Medulla oblongata (tissue), 1 donor: ENCODE measurements around the gene RERE.

Source experiments
- DNase-seq: peaks from one replicate; pipeline ENCODE4 v3.0.0-alpha.2; 2015; ENCODE audit errors: extremely low spot score

Gene RERE

GRCh38 chr1:8365661-8366362 is 451.6 kb downstream of the RERE start:
- DNase-seq, result no peak

GRCh38 chr1:8364528-8365442 is 452.7 kb downstream of the RERE start:
- DNase-seq, result no peak

DNA sequence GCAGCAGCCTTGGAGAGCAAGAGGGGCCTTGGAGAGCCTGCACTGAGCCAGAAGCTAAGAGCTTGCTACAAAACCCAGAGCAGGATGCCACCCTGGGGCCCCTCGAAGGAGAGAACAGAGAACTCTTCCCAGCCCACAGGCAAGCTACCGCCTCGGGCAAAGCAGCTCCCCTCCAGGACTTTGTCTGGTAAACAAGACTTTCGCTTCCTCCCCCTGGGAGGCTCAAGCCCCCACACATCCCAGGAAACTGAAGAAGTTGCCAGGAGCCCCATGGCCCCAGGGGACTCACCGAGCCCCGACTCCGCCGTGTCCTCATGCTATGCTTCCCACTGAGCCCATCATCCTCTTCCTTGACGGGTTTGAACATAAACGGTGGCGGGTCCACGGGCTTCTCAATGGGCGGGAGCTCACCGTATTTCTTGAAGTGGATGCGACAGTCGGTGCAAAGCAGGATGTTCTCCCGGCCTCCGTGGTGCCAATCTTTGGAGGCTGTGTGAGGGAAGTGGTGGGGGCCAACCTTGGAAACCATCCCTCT is 453.6 kb downstream of the RERE start:
- no peak for DNase-seq

DNA sequence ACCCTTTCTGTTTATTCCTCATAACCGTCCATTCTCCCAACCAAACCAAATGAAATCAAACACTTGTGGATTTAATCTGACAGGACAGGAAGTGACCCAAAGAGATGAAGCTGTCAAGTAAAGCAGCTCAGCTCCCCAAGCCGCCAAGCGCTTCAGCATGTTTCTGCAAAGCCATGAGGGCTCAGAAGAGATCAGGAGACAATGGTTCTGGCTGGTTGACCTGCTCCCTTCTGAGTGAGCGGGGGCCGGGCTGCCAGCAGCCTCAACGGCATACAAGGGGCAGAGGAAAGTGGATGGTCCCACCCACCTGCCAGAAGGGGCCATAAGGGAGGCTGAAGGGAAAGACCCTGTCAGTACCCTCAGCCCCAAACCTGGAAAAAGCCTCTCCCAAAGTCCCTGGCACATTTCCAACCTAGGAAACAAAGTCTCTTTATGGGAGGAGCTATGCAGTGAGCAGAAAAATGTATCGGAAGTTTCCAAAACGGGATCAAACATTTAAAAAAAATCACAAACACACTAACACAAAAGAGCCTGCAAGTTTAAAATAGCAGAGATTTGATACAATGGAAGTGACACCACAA is 454.2 kb downstream of the RERE start:
- DNase-seq, result no peak

DNA sequence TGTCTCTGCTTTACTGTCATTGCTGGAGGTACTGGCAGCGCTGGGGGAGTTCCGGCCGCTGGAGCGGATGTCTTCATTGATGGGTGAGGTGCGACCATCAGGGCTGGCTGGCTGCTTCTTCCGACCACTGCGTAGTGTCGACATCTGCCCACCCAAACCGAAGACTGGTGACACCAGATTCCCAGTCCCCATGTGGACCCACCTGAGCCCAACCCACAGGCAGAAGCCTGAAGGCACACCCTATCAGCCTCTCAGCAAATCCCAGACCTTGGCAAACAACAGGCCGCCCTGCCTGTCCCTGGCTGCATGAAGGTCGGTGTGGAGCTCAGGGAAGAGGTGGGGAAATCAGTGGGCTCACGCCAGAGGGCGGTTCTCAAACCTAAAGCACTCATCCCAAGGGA is 454.7 kb downstream of the RERE start:
- DNase-seq, result no peak

DNA sequence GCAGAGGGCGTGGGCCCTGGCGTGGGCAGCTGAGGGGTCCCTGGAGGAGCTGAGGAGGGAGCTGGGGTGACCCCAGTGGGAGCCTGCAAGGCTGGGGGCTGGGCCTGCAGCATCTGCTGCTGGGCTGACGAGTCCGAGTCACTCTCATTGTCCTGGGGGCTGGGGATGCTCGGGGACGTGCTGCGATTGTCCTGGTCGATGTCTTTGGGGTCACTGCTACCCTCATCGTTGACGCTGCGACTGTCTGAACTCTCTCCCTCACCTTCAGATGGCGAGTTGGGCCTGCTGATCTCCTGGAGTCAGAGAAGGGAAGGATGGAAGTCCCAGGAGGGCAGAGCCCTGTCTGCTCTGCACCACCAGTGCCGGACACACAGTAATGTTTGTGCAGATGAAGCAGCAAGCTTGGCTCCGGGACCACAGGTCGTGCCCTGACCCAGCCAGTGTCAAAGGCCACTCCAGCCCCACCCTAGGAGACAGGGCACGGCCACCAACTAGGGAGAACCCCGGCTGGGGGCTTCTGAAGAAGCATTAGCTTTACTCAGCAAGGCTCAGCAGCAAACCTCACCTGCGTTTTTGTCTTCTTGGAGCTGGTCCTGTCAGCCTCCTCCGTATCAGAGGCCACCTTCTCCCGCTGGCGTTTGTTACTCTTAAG is 456.1 kb downstream of the RERE start:
- DNase-seq, result no peak

DNA sequence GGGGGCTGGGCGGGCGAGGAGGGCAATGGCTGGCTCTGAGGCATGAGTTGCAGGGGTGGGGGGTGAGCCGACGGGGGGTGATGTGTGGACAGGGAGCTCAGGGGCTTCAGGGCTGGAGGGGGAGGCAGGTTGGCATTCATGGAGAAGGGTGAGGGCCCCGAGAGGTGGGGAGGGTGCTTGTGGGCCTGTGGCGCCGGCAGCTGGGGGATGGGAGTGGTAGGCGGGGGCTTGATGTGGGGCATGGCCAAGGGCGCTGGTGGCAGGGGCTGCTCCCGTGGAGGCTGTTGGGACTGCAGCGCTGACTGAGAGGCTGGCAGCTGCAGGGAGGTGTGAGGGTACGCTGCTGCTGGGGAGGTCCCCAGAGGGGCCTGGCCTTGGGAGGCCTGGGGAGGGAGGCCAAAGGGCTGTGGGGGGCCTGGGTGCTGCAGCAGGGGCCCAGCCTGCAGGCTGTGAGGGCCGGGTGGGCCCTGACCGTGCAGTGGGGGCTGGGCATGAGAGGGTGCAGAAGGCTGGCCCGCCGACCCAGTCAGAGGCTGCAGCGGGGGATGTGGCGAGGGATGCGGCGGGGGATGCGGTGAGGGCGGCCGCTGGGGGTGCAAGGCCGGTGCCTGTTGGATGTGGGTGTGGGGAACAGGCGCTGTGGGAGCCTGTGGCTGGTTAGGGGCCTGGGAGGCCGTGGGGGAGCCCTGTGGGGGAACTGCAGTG is 456.8 kb downstream of the RERE start:
- DNase-seq, result no peak

DNA sequence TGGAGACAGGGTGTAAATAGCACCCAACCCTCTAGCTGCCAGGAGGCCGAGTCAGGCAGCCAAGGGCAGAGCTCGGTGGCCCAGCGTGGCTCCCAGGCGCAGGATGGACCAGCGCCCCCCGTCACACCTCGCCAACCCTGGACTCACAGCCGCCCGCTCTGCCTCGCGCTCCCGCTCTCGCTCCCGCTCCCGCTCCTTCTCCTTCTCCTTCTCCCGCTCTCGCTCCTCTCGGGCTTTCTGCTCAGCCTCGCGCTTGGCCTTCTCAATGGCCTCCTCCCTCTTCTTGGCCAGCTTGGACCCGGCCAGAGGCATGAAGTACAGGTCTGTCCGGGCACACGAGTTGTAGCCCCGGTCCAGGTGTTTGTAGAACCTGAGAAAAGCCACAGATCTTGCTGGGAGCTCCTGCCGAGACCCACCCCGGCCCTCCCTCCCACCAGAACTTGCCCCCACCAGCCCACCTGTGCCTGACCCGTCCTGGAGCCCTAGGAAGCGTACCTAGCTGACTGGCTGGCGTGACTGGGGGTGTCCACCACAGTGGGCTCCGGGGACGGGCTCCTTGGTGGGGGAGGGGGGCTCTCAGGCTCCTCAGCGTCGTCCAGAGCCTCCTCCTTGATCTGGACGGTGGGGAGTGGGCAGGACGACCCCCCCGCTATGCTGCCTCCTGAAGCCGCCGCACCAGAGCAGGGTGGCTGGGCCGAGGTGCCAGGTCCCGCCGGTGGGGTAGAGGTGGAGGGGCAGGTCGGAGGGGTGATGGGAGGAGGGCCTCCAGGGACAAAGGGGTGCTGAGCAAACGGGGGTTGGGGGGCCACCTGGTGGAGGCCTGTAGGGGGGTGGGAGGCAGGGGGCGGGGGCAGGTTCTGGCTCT is 457.6 kb downstream of the RERE start:
- DNase-seq, result no peak

DNA sequence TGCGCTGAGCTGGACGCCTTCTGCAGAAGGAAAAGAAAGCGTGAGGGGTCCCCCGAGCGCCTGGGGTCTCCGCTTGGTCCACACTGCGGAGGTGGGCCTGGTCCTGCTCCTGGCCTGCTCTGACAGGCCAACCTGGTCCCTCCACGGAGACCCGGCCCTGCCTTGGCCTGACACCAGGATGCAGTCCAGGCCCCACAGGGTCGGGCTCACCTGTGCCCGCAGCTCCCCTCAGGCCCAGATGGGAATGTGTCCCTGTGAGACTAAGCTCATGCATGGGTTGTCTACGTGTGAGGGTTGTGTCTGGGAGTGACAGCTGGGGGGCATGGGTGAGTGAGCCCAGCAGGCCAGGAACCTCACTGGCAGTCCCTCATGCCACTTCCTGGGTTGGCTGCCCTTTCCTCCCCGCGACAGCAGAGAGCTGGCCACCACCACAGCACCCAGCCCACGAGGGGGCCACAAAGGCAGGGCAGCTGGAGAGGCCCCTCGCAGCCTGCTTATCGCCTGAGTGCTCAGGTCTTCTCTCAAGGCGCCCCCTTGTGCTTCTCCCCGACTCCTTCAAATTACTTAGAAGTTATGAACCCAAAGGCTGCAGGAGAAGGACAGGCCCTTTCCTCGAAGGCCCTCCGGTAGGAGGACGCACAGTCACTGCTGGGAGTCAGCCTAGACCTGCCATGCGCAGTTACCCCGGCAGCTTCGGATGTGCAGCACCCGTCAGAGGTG is 458.4 kb downstream of the RERE start:
- no peak for DNase-seq

DNA sequence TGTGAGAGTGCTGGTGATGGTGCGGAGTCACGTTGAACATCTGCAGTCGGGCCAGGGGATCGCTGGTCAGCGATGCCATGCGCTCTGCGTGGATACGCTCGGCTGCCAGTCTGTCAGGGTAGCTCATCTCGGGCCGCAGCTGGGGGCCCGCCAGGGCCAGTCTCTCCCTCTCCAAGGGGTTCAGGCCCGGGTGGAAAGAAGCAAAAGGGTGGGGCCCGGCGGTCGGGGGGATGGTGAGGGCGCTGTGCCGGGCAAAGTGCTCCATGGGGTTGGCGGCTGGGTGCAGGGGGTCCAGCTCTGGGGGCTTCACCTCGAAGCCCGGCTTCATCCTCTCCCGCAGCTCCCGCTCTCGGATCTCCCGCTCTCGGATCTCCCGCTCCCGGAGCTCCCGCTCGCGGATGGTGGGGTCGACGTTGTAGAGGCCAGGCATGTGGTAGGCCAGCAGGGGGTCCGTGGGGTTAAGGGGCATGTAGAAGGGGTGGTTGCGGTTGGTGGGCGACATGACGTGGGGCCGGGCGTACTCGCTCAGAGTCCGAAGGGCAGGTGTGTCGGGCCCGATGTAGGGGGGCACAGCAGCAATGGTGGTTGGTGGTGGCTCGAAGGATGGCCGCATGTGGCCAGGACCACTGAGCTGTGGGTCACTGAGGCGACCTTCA is 459.1 kb downstream of the RERE start:
- no peak for DNase-seq

DNA sequence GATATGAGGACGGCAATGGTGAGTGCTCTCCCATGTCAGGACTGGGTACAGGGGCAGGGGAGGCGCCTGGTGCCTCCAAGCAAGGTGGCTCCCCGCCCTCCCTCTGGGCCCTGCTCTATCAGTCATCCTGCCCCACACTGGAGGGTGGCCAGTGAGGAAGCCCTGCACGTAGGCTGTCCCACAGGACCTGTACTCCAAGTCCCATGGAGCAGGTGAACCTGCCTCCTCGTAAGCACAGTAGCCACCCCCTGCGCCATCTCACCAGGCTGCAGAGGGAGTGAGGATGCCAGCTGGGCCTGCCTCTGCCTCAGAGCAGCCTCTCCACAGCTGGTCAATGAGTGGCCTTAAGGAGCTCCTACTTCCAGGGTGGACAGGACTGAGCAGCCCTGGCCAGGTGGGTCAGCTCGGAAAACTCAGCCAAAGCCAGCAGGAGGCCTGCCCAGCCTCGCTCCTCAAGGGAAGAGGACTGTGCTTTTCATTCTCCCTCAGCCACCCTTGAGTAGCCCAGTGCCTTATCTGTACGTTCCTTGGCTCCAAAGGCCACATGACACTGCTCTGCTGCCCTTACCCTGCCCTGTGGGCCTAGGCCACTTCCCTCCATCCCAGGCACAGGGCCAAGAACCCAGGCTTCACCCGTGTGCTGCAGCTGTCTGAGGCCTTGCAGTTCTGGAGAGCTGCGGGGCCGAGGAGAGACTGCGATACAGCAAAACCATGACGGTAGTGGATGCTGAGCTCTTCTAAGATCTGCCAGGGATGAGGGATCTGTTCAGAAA is 459.9 kb downstream of the RERE start:
- DNase-seq, result no peak

DNA sequence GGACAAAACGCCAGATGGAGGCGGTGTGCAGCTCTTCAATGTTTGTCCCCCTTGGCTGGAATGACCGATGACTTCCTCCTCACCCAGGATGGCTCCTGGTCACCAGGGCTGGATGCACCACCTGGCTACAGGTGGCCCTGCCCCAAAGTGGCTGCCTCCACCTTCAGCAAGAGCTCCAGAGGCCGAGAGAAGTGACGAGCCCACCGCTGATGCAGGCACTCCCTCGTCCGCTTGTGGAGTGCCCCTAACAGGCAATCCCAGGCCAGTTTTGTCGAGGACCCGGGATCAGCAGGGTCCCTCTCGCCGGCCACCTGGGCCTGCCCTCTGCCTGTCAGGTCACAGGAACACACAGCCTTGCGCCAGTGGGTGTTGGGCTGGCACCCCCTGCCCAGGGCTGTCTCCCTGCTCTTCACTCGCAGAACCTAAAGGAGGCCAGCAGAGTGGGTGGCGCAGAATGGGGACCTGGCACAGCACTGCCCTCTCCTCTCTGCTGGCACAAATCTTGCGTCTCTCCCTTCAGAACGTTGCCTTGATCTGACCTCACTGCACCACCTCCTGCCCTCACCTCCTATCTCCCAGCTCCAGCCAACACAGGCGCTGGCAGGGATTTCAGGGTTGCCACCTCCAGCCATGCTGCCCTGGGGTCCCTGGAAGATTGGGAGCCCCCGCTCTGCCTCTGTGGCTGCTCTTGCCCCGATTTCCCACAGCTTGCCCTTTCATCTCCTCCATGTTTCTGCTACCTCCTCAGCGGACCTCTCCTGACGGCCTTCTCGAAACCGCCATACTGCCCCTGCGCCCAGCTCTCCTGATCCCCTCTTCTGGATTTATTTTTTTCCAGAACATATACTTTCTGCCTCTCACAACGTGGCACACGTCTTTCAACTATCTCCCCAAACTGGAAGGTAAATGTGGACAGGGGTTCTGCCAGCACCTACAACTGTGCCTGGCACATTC is 460.9 kb downstream of the RERE start:
- no peak for DNase-seq

DNA sequence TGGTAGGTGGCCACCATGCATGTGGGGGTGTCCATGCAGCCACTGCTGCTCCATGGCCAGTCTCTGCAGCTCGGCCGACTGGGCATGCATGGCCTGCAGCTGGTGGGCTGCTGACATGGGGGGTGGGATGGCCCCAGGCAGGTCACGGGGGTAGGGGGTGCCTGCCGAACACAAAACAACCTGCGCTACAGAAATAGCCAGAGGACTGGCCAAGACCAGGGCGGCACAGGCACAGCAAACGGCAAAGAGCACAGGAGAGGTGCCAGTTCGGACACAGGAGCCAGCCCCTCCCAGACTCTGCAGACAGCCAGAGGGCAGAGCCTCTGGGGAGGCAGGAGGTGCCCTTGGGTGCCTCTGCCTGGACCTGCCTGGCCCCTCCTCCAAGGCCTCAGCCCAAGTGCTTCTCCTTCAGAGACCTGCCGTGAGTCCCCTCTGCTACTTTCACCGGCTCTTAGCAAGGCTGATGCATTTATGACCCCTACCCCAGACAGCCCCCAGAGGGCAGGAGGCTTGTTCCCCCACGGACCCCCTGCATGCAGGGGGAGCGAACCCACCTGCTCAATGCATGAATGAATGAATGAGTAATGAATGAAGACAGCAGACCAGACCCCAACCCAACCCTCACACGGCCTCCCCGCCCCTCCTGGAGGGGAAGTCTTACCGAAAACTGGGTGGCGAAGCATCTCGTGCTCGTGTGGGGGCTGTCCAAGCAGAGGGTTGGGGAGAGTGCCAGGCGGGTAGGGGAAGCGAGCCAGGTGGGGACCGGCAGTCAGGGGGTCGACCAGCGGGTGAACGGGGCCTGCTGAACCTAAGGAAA is 461.8 kb downstream of the RERE start:
- no peak for DNase-seq

- no peak for DNase-seq
These were observed 463.4 kb downstream of the RERE start for GRCh38 chr1:8354038-8354437.

DNA sequence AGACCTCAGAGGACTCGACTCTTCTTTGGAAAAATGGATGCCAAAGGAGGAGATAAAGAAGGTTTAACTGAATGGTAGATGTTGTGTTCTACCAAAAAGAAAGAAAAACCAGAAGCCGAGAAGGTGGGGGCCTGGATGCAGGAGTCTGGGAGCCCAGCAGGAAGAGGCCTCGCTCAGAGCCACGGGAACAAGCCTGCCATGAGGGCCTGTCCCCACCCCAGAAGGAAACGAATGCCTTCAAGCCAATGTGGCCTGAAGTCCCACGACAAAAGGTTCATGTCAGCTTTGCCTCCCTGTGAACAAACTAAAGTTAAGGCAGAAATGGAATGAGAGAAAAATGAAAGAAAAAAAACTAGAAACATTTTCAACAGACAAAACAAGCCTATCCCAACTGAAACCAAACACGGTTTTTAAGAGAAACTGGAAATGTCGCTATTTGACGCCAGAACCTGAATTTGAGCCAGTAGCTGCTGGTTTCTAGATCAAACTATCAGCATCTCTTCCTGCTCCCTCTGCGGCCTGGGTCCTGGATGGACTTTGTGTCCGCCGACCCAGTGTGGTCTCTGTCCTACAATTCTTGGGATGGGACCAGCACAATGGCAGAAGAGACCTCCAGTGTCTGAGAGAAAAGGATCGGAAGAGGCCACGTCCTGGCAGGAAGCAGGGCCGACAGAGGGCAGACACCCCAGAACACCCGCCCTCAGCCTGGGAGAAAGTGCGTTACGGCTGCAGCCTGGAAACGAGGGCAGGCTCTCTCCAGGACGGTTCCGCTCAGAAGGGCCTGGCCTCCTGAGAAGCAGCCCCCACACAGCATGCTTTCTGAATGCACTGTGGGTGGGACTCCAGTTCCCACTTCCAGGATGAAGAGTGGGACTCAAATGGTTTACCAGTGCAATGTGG is 464.3 kb downstream of the RERE start:
- no peak for DNase-seq
